OCI-LY1 (cell line): ENCODE results near the gene FPR3.

ENCODE experiments used
- H2AFZ ChIP-seq: fragments of 200-600 bp; sonication (generic), shearing (Covaris generic); 2 replicates; pipeline ENCODE4 v1.6.0; 2014; ENCODE audit warnings: antibody characterized with exemption, mild to moderate bottlenecking, low read length
- H3F3A ChIP-seq: fragments of 200-600 bp; sonication (generic), shearing (Covaris generic); 2 replicates; pipeline ENCODE4 v1.6.0; 2014; ENCODE audit warnings: mild to moderate bottlenecking, antibody characterized with exemption, low read length, moderate library complexity; ENCODE audit not compliant: insufficient read depth
- H3K27ac ChIP-seq: fragments of 200-600 bp; sonication (generic); 2 replicates; pipeline ENCODE4 v1.5.1; 2014; ENCODE audit warnings: low read length, mixed run types, mild to moderate bottlenecking, low read depth; ENCODE audit not compliant: poor library complexity, severe bottlenecking
- H3K27me3 ChIP-seq: fragments of 200-600 bp; sonication (generic); 2 replicates; pipeline ENCODE4 v1.6.0; 2014; ENCODE audit warnings: antibody characterized with exemption, mild to moderate bottlenecking, low read length, moderate library complexity; ENCODE audit not compliant: insufficient read depth
- H3K36me3 ChIP-seq: fragments of 200-600 bp; sonication (generic); 2 replicates; pipeline ENCODE4 v1.6.1; 2014; ENCODE audit warnings: mild to moderate bottlenecking, antibody characterized with exemption, low read length, moderate library complexity, mixed read lengths; ENCODE audit not compliant: insufficient read depth
- H3K4me1 ChIP-seq: fragments of 200-600 bp; sonication (generic); 2 replicates; pipeline ENCODE4 v1.5.1; 2014; ENCODE audit warnings: mild to moderate bottlenecking, low read length, moderate library complexity; ENCODE audit not compliant: insufficient read depth, severe bottlenecking
- H3K4me2 ChIP-seq: fragments of 200-600 bp; sonication (generic), shearing (Covaris generic); 2 replicates; pipeline ENCODE4 v1.6.1; 2014; ENCODE audit warnings: low read length
- H3K4me3 ChIP-seq: fragments of 200-600 bp; sonication (generic); 2 replicates; pipeline ENCODE4 v1.5.1; 2014; ENCODE audit warnings: low read length, low read depth, mild to moderate bottlenecking, mixed read lengths; ENCODE audit not compliant: poor library complexity, severe bottlenecking
- H3K79me2 ChIP-seq: fragments of 200-600 bp; shearing (Covaris generic); 2 replicates; pipeline ENCODE4 v1.6.1; 2016; ENCODE audit warnings: mixed run types, low read length, mixed read lengths; ENCODE audit not compliant: insufficient read depth
- H3K9ac ChIP-seq: fragments of 200-600 bp; sonication (generic), shearing (Covaris generic); 2 replicates; pipeline ENCODE4 v1.6.1; 2014; ENCODE audit warnings: mild to moderate bottlenecking, low read length, mixed read lengths
- H3K9me2 ChIP-seq: fragments of 200-600 bp; sonication (generic), shearing (Covaris generic); 2 replicates; pipeline ENCODE4 v1.6.1; 2014; ENCODE audit warnings: low read depth, mild to moderate bottlenecking, low read length, mixed read lengths
- H3K9me3 ChIP-seq: fragments of 200-600 bp; shearing (Covaris generic); 2 replicates; pipeline ENCODE4 v1.6.1; 2014; ENCODE audit warnings: low read length, mixed read lengths
- H4K20me1 ChIP-seq: fragments of 200-600 bp; sonication (generic), shearing (Covaris generic); 2 replicates; pipeline ENCODE4 v1.6.0; 2016; ENCODE audit warnings: mild to moderate bottlenecking, low read length; ENCODE audit not compliant: insufficient read depth
- CTCF ChIP-seq: fragments of 200-600 bp; sonication (generic), shearing (Covaris generic); IDR thresholded peaks from 2 replicates; pipeline ENCODE4 v1.5.1; 2017; ENCODE audit warnings: mild to moderate bottlenecking, antibody characterized with exemption, low read length, moderate library complexity, mixed read lengths
- EZH2 ChIP-seq: fragments of 200-600 bp; sonication (generic), shearing (Covaris generic); IDR thresholded peaks from 2 replicates; pipeline ENCODE4 v1.8.0; 2017; ENCODE audit warnings: borderline replicate concordance, mixed run types, mild to moderate bottlenecking, antibody characterized with exemption, low read length, moderate library complexity, mixed read lengths

The FPR3 gene

GRCh38 chr19:51750400-51751094 is 44.4 kb upstream of the FPR3 start:
- no peak for TF ChIP-seq CTCF
- H3K36me3 ChIP-seq: no peaks in the 10 kb centered on the region
- H4K20me1 ChIP-seq: no peaks in the 10 kb centered on the region
- H3K9me2 ChIP-seq: no peaks in the 10 kb centered on the region
- H3K4me1 ChIP-seq: no peaks in the 10 kb centered on the region
- H3K9ac ChIP-seq: no peak overlapping the region
- no peak overlapping the region for H3K4me3 ChIP-seq
- H3K79me2 ChIP-seq: no peaks in the 10 kb centered on the region
- H3K27me3 ChIP-seq: no peaks in the 10 kb centered on the region
- no peak overlapping the region for H3K4me2 ChIP-seq
- no peak overlapping the region for H2AFZ ChIP-seq
- no peaks in the 10 kb centered on the region for H3K9me3 ChIP-seq
- no peak overlapping the region for H3K27ac ChIP-seq
- no peaks in the 10 kb centered on the region for H3F3A ChIP-seq

GRCh38 chr19:51751655-51752054 is 43.3 kb upstream of the FPR3 start, which contains the start of gene FPR1:
FPR1 (minus strand) TSS chr19:51751878; CDS start chr19:51746994, 4,884 bp downstream.
- Histone ChIP-seq H3K9ac (no peak within 1 kb of the TSS), H4K20me1 (no peaks in the 10 kb centered on the region), H2AFZ (no peak within 1 kb of the TSS), H3K27ac (no peak within 1 kb of the TSS), H3K27me3 (no peaks in the 10 kb centered on the region), H3K4me2 (no peak within 1 kb of the TSS), H3K9me3 (no peaks in the 10 kb centered on the region), H3K9me2 (no peaks in the 10 kb centered on the region), H3F3A (no peaks in the 10 kb centered on the region), H3K79me2 (no peaks in the 10 kb centered on the region), H3K4me3 (no peak within 1 kb of the TSS), H3K36me3 (no peaks in the 10 kb centered on the region), H3K4me1 (no peaks in the 10 kb centered on the region)
- TF ChIP-seq EZH2 (no peak), CTCF (no peak)

- H3K4me1 ChIP-seq: no peaks in the 10 kb centered on the region
- no peak overlapping the region for H3K9ac ChIP-seq
- no peaks in the 10 kb centered on the region for H3K79me2 ChIP-seq
- H3K27ac ChIP-seq: no peak overlapping the region
- H3K27me3 ChIP-seq: no peaks in the 10 kb centered on the region
- no peak overlapping the region for H3K4me2 ChIP-seq
- TF ChIP-seq CTCF (no peak), EZH2 (no peak)
- no peaks in the 10 kb centered on the region for H3K9me2 ChIP-seq
- H2AFZ ChIP-seq: no peak overlapping the region
- H3K4me3 ChIP-seq: no peak overlapping the region
- no peaks in the 10 kb centered on the region for H3K36me3 ChIP-seq
- no peaks in the 10 kb centered on the region for H3F3A ChIP-seq
- H4K20me1 ChIP-seq: no peaks in the 10 kb centered on the region
- no peaks in the 10 kb centered on the region for H3K9me3 ChIP-seq
Measured at GRCh38 chr19:51754109-51754508, 40.8 kb upstream of the FPR3 start.
